Gastrocnemius medialis (tissue), 4 donors: ENCODE measurements around the gene MMEL1. TPM values are rescaled to one million over a fixed set of nuclear protein-coding genes. Genes with fewer than 3 reads are reported as not detected.

Experiments used
- ATAC-seq, 2 donors: fragments of 150-250 bp; one replicate each; pipeline ENCODE4 v1.9.1; 2016
- DNase-seq, 2 donors: peaks; one replicate each; pipeline ENCODE4 v3.0.0-alpha.2; 2019
- H3K27ac ChIP-seq, 4 donors: fragments of 200-600 bp; sonication (generic); 1 replicate in 1 of 4; 2 replicates in 3 of 4; pipeline ENCODE4 v1.5.1; 2016 to 2018; ENCODE audit warnings: mild to moderate bottlenecking in 2 of 4, moderate library complexity in 1 of 4
- H3K27me3 ChIP-seq, 3 donors: fragments of 200-600 bp; sonication (generic) in 2 of 3; 1 replicate in 1 of 3; 2 replicates in 2 of 3; pipeline versions ENCODE4 v1.5.1 to v1.6.0; 2016 to 2019; ENCODE audit warnings: mild to moderate bottlenecking in 1 of 3, moderate library complexity in 1 of 3
- H3K36me3 ChIP-seq, 2 donors: fragments of 200-600 bp; sonication (generic) in 1 of 2; one replicate each; pipeline ENCODE4 v1.5.1; 2017 to 2018
- H3K4me1 ChIP-seq, 2 donors: fragments of 200-600 bp; sonication (generic) in 1 of 2; one replicate each; pipeline ENCODE4 v1.5.1; 2016 to 2017; ENCODE audit warnings: mild to moderate bottlenecking in 2 of 2
- H3K4me3 ChIP-seq, 4 donors: fragments of 200-600 bp; sonication (generic) in 3 of 4; 1 replicate in 1 of 4; 2 replicates in 3 of 4; pipeline ENCODE4 v1.5.1; 2016 to 2019; ENCODE audit warnings: mild to moderate bottlenecking in 2 of 4
- H3K9me3 ChIP-seq, 3 donors: fragments of 200-600 bp; sonication (generic) in 2 of 3; 1 replicate in 1 of 3; 2 replicates in 2 of 3; pipeline ENCODE4 v1.5.1; 2016 to 2019
- POLR2A ChIP-seq, 2 donors: fragments of 450-650 bp; IDR thresholded peaks; one replicate each; pipeline ENCODE4 v1.6.1; 2017; ENCODE audit warnings: antibody characterized with exemption in 2 of 2, mild to moderate bottlenecking in 2 of 2, moderate library complexity in 2 of 2
- in situ Hi-C, 4 donors: fragments of 200-750 bp; cut with MboI; loops; one replicate each; pipeline versions ENCODE4 v1.15.0 to v1.8.0; 2017; ENCODE audit warnings: low sequenced_read_pairs in 4 of 4
- intact Hi-C: fragments of 100-400 bp; cut with DNase I; formaldehyde crosslinking; loops from one replicate; pipeline ENCODE4 v1.15.1; 2023; ENCODE audit warnings: low total_unique reads
- total RNA-seq, 4 donors: library from RNA; depleted of rRNA; stranded (reverse); fragments of >200 nt; gene quantifications; one replicate each; pipeline versions ENCODE4 v1.1.0 to v1.2.3, GENCODE V29; 2016
- TF ChIP-seq, protein P1 (sequence below), 5 experiments: fragments of 450-650 bp in 3 of 5; fragments of 200-600 bp in 2 of 5; sonication (generic) in 2 of 5; IDR thresholded peaks in 4 of 5; conservative IDR thresholded peaks in 1 of 5; 1 replicate in 4 of 5; 2 replicates in 1 of 5; pipeline ENCODE4 v1.5.1; 2016 to 2019; ENCODE audit warnings: antibody characterized with exemption in 5 of 5, mild to moderate bottlenecking in 3 of 5, moderate library complexity in 3 of 5

The MMEL1 gene
- total RNA-seq, 4 donors from 2014 or later: not detected

DNA sequence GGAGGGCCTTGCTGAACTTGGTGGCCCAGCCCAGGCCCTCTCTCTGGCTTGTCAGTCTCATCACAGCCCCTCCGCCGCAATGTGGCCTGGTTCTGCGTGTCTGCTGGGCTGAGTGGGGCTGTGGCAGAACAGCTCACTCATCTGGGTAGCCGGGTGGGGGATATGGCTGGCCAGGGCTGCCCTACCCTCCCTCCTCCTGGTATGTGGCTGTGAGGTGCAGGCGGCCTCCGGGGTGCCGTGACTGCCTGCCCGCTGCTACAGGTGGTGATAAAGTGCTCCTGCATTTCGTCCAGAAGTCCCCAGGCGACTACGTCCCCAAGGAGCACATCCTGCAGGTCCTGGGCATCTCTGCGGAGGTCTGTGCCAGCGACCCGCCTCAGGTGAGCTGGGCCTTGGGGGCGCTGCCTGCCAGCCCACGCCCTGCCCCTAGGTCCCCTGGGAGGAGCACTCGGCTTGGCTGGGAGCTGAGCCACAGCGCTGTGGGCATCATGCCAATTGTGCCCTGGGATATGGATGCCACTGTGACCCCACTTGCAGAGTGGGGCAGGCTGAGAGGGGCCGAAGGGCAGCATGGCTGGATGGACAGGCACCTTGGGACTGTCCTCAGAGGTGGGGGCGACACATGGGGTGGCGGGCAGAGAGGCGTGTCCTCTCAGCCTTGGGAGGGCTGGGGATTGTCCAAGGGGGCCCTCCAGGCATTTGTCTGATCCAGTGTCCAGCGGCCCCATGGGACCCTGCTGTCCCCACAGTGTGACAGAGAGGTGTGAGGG is 44.0 kb downstream of the MMEL1 start:
- no peaks in the 10 kb centered on the region for H3K9me3 ChIP-seq
- H3K27ac ChIP-seq: no peak overlapping the region
- H3K27me3 ChIP-seq: peaks cover 0 to 10% (median 3%) of the 10 kb centered on the region in 3 donors
- in situ Hi-C loops (loop anchor here in 2 of 4 donors (25.0 kb wide), 1 partner anchor 402 kb away; the partner anchor contains the start of gene FAAP20 (in 2 of the 2)), intact Hi-C loops (loop anchor here (5.0 kb wide), 1 partner anchor 392 kb away; no protein-coding TSS in a partner anchor)
- no peaks in the 10 kb centered on the region for H3K36me3 ChIP-seq
- ATAC-seq: no peak
- DNase-seq: no peak
- no peak for TF ChIP-seq POLR2A (IDR thresholded peaks at IDR 0.05)
- TF ChIP-seq, protein P1, sequence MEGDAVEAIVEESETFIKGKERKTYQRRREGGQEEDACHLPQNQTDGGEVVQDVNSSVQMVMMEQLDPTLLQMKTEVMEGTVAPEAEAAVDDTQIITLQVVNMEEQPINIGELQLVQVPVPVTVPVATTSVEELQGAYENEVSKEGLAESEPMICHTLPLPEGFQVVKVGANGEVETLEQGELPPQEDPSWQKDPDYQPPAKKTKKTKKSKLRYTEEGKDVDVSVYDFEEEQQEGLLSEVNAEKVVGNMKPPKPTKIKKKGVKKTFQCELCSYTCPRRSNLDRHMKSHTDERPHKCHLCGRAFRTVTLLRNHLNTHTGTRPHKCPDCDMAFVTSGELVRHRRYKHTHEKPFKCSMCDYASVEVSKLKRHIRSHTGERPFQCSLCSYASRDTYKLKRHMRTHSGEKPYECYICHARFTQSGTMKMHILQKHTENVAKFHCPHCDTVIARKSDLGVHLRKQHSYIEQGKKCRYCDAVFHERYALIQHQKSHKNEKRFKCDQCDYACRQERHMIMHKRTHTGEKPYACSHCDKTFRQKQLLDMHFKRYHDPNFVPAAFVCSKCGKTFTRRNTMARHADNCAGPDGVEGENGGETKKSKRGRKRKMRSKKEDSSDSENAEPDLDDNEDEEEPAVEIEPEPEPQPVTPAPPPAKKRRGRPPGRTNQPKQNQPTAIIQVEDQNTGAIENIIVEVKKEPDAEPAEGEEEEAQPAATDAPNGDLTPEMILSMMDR (IDR thresholded peaks at IDR 0.05 in 4 of 5, conservative IDR thresholded peaks at IDR 0.05 in 1 of 5): no peak
- H3K4me3 ChIP-seq: no peak overlapping the region
- H3K4me1 ChIP-seq: peaks cover 11 to 17% of the 10 kb centered on the region in 2 donors

DNA sequence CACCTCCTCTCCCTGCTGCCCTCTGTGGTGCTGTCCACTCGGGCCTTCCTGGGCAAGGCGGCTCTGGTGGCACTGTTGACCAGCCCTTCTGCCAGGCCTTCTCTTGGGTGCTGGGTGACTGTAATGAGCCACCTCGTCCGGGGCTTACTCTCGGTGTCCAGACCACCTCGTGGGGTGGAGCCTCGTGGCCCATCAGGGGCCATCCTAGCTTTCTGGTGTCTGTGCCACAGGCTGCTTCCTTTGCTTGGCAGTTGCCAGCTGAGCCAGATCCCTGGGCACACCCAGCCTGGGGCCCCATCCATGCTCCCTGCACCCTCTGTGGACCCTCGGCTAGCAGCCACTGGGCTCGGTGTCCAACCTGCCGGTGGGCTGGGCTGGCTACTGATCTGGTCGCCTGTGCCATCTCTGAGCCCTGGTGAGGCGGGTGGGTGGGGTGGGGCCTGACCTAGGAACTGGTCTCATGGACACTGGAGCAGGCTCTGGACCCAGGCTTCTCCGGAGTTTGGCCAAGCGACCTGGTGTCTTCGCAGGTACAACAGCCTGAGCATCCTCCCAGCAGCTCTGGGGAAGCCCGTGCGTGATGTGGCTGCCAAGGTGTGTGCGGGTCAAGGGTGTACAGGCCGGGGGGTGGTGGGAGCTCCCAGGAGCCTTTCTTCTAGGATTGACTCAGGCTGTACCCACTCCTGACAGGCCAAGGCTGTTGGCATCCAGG is 44.8 kb downstream of the MMEL1 start:
- Histone ChIP-seq H3K9me3 (no peaks in the 10 kb centered on the region), H3K4me1 (peaks cover 11 to 17% of the 10 kb centered on the region in 2 donors), H3K27ac (no peak overlapping the region), H3K27me3 (peaks cover 0 to 5% (median 0%) of the 10 kb centered on the region in 3 donors), H3K4me3 (peak overlapping the region in 1 of 4 donors; percentile 75), H3K36me3 (no peaks in the 10 kb centered on the region)
- intact Hi-C loops: loop anchor here (5.0 kb wide), 1 partner anchor 391 kb away; no protein-coding TSS in a partner anchor
- no peak for TF ChIP-seq POLR2A (IDR thresholded peaks at IDR 0.05)
- TF ChIP-seq, protein P1 (IDR thresholded peaks at IDR 0.05 in 4 of 5, conservative IDR thresholded peaks at IDR 0.05 in 1 of 5): no peak
- no peak for DNase-seq
- in situ Hi-C loops: loop anchor here in 2 of 4 donors (25.0 kb wide), 1 partner anchor 401 kb away; the partner anchor contains the start of gene FAAP20 (in 2 of the 2)
- no peak for ATAC-seq

DNA sequence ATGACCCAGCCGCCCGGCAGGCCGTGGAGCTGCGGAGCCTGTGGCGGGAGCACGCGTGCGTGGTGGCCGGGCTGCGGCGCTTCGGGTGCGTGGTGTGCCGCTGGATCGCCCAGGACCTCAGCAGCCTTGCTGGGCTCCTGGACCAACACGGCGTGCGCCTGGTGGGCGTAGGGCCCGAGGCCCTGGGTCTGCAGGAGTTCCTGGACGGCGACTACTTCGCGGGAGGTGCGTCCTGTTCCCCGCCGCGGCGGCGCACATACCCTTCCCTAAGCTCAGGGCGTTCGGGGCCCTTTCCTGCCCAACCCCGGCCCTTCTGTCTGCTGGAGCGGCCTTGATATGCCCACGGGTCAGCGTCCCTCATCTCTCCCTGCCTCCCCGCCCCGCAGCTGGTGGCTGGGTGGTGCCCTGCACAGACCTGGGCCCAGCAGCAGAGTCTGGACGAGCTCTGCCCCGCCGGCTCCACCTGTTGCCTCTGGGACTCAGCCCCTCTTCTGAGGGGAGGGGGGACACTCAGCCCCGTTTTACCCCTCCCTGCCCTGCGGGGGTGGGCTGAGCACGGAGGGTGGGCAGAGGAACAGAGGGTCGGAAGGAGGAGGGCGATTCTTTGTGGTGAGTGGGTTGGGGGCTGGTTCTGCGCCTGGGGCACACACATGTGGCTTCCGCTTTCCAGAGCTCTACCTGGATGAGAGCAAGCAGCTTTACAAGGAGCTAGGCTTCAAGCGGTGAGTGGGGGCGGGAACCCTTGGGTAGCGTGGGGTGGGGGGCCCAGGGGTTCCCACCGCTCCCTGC is 45.6 kb downstream of the MMEL1 start:
- intact Hi-C loops: loop anchor here (5.0 kb wide), 1 partner anchor 390 kb away; no protein-coding TSS in a partner anchor

More for the DNA sequence above, 45.6 kb downstream of the MMEL1 start:
- Histone ChIP-seq H3K4me3 (peak overlapping the region; percentile 65 to 92 (median 71)), H3K4me1 (peaks cover 11 to 17% of the 10 kb centered on the region in 2 donors), H3K27me3 (no peaks in the 10 kb centered on the region), H3K36me3 (no peaks in the 10 kb centered on the region), H3K9me3 (no peaks in the 10 kb centered on the region), H3K27ac (peak overlapping the region; percentile 87 to 97 (median 91))
- TF ChIP-seq POLR2A (IDR thresholded peaks at IDR 0.05): no peak
- TF ChIP-seq, protein P1 (IDR thresholded peaks at IDR 0.05 in 4 of 5, conservative IDR thresholded peaks at IDR 0.05 in 1 of 5): no peak
- in situ Hi-C loops: loop anchor here in 2 of 4 donors (25.0 kb wide), 1 partner anchor 400 kb away; the partner anchor contains the start of gene FAAP20 (in 2 of the 2)
- ATAC-seq (no peak), DNase-seq (no peak)
